Neutrophil (primary cell): ENCODE data around the gene SEC22C.
A peak's percentile ranks its signal among the peaks of the same experiment; 100 is the strongest.
"Not testable (repeated sequence)": the region's sequence is repeated elsewhere in the genome, so short reads cannot be mapped to it uniquely, and the experiment has no call there.

Source experiments
- H3K27ac ChIP-seq: fragments of 200-600 bp; sonication (generic); 2 replicates; pipeline ENCODE4 v1.5.1; 2016; ENCODE audit warnings: mild to moderate bottlenecking, moderate library complexity
- H3K27me3 ChIP-seq: fragments of 200-600 bp; sonication (generic); 2 replicates; pipeline ENCODE4 v1.6.0; 2016; ENCODE audit warnings: mild to moderate bottlenecking
- H3K36me3 ChIP-seq: fragments of 200-600 bp; sonication (generic); 2 replicates; pipeline ENCODE4 v1.5.1; 2017
- H3K4me1 ChIP-seq, 2 experiments: fragments of 200-600 bp in 1 of 2; sonication (generic) in 1 of 2; 1 replicate in 1 of 2; 2 replicates in 1 of 2; pipeline versions ENCODE4 v1.5.1 to v1.6.1; 2013 to 2016; ENCODE audit warnings: low read depth in 1 of 2, low read length in 1 of 2, mild to moderate bottlenecking in 1 of 2, moderate library complexity in 1 of 2; ENCODE audit not compliant: control insufficient read depth in 1 of 2, insufficient read depth in 1 of 2
- H3K4me3 ChIP-seq, 2 experiments: fragments of 200-600 bp in 1 of 2; sonication (generic) in 1 of 2; 1 replicate in 1 of 2; 2 replicates in 1 of 2; pipeline ENCODE4 v1.5.1; 2013 to 2016; ENCODE audit warnings: low read depth in 1 of 2, low read length in 1 of 2, mild to moderate bottlenecking in 1 of 2, moderate library complexity in 1 of 2
- H3K9me3 ChIP-seq: fragments of 200-600 bp; sonication (generic); 2 replicates; pipeline ENCODE4 v1.5.1; 2016
- CTCF ChIP-seq: fragments of 200-600 bp; sonication (generic); IDR thresholded peaks from 2 replicates; pipeline ENCODE4 v1.5.1; 2016; ENCODE audit warnings: antibody characterized with exemption

SEC22C gene

GRCh38 chr3:42600111-42600957, 18.6 kb upstream of the SEC22C start, which contains the start of gene NKTR:
TSS of gene NKTR (plus strand) at chr3:42600686. CDS start at chr3:42601007, 321 bp downstream.
- H3K27me3 ChIP-seq: no peaks in the 10 kb centered on the region
- peak; percentile 56 for TF ChIP-seq CTCF
- no peaks in the 10 kb centered on the region for H3K9me3 ChIP-seq
- H3K36me3 ChIP-seq: no peaks in the 10 kb centered on the region
- H3K4me3 ChIP-seq: peak within 1 kb of the TSS; percentile 66 to 92
- peaks cover 21 to 24% of the 10 kb centered on the region in 2 experiments for H3K4me1 ChIP-seq
- H3K27ac ChIP-seq: peak within 1 kb of the TSS; percentile 98

GRCh38 chr3:42597098-42597497, 15.3 kb upstream of the SEC22C start:
- not testable (repeated sequence) for H3K9me3 ChIP-seq, H3K36me3 ChIP-seq, H3K27ac ChIP-seq, H3K27me3 ChIP-seq, H3K4me3 ChIP-seq
- peaks cover 18 to 22% of the 10 kb centered on the region in 2 experiments for H3K4me1 ChIP-seq

GRCh38 chr3:42595682-42596081, 13.9 kb upstream of the SEC22C start:
- Histone ChIP-seq H3K27me3 (no peaks in the 10 kb centered on the region), H3K27ac (no peak overlapping the region), H3K36me3 (no peaks in the 10 kb centered on the region), H3K4me3 (no peak overlapping the region), H3K9me3 (no peaks in the 10 kb centered on the region), H3K4me1 (peaks cover 12 to 14% of the 10 kb centered on the region in 2 experiments)
- TF ChIP-seq CTCF: no peak

- Histone ChIP-seq H3K9me3 (no peaks in the 10 kb centered on the region), H3K27me3 (no peaks in the 10 kb centered on the region), H3K36me3 (no peaks in the 10 kb centered on the region), H3K27ac (no peak overlapping the region), H3K4me1 (peaks cover 15 to 18% of the 10 kb centered on the region in 2 experiments), H3K4me3 (no peak overlapping the region)
- TF ChIP-seq CTCF: no peak
Measured at GRCh38 chr3:42593635-42594034, 11.9 kb upstream of the SEC22C start.

- TF ChIP-seq CTCF: no peak
- H3K27ac ChIP-seq: peak overlapping the region; percentile 85
- no peaks in the 10 kb centered on the region for H3K36me3 ChIP-seq
- H3K4me3 ChIP-seq: no peak overlapping the region
- H3K27me3 ChIP-seq: no peaks in the 10 kb centered on the region
- H3K4me1 ChIP-seq: peaks cover 15 to 18% of the 10 kb centered on the region in 2 experiments
- no peaks in the 10 kb centered on the region for H3K9me3 ChIP-seq
Measured at GRCh38 chr3:42591811-42592210, 10.0 kb upstream of the SEC22C start.

- Histone ChIP-seq H3K27ac (peak overlapping the region; percentile 85), H3K27me3 (no peaks in the 10 kb centered on the region), H3K9me3 (no peaks in the 10 kb centered on the region), H3K36me3 (no peaks in the 10 kb centered on the region), H3K4me3 (peak overlapping the region; percentile 68 to 90), H3K4me1 (peaks cover 15 to 18% of the 10 kb centered on the region in 2 experiments)
- TF ChIP-seq CTCF: no peak
Measured at GRCh38 chr3:42590989-42591756, 9.4 kb upstream of the SEC22C start.
